Astrocyte (in vitro differentiated cells and primary cell): ENCODE data around the gene ERC1. TPM values are rescaled to one million over a fixed set of nuclear protein-coding genes. Genes with fewer than 3 reads are reported as not detected.

Experiments used
- DNase-seq: peaks from one replicate; pipeline ENCODE4 v3.0.0-alpha.2; 2010; ENCODE audit warnings: low read depth
- FAIRE-seq: peaks from 2 replicates; lab custom pipeline; 2011; peaks lifted over from hg19 to GRCh38; lab: Jason Lieb, UNC
- H2AFZ ChIP-seq: 2 replicates; pipeline ENCODE4 v1.6.0; 2012; ENCODE audit warnings: low read depth, low read length, inconsistent platforms
- H3K27ac ChIP-seq: 2 replicates; pipeline ENCODE4 v1.5.1; 2011; ENCODE audit warnings: low read depth, low read length, inconsistent platforms
- H3K27me3 ChIP-seq: 2 replicates; pipeline ENCODE4 v1.6.0; 2011; ENCODE audit warnings: low read length, inconsistent platforms; ENCODE audit not compliant: insufficient read depth
- H3K36me3 ChIP-seq: 2 replicates; pipeline ENCODE4 v1.5.1; 2011; ENCODE audit warnings: low read length, inconsistent platforms; ENCODE audit not compliant: insufficient read depth
- H3K4me1 ChIP-seq: 2 replicates; pipeline ENCODE4 v1.5.1; 2011; ENCODE audit warnings: low read length, inconsistent platforms; ENCODE audit not compliant: insufficient read depth
- H3K4me2 ChIP-seq: 2 replicates; pipeline ENCODE4 v1.6.0; 2012; ENCODE audit warnings: low read length, inconsistent platforms
- H3K4me3 ChIP-seq: 2 replicates; pipeline ENCODE4 v1.5.1; 2011; ENCODE audit warnings: low read depth, mild to moderate bottlenecking, low read length, inconsistent platforms; ENCODE audit not compliant: insufficient read depth
- H3K79me2 ChIP-seq: 2 replicates; pipeline ENCODE4 v1.6.0; 2012; ENCODE audit warnings: mild to moderate bottlenecking, low read length, inconsistent platforms; ENCODE audit not compliant: insufficient read depth
- H3K9ac ChIP-seq: 2 replicates; pipeline ENCODE4 v1.6.0; 2012; ENCODE audit warnings: mild to moderate bottlenecking, low read length, inconsistent platforms
- H3K9me3 ChIP-seq: 2 replicates; pipeline ENCODE4 v1.5.1; 2012; ENCODE audit warnings: low read depth, mild to moderate bottlenecking, low read length, inconsistent platforms; ENCODE audit not compliant: insufficient read depth
- H4K20me1 ChIP-seq: 2 replicates; pipeline ENCODE4 v1.6.0; 2012; ENCODE audit warnings: low read length, inconsistent platforms; ENCODE audit not compliant: insufficient read depth
- H3K27ac Mint-ChIP-seq: one replicate; pipeline ENCODE4 v1.8.0; 2021; ENCODE audit warnings: mild to moderate bottlenecking, mixed read lengths; ENCODE audit not compliant: unreplicated experiment
- H3K27me3 Mint-ChIP-seq: one replicate; pipeline ENCODE4 v1.8.0; 2021; ENCODE audit warnings: low read depth, mixed read lengths; ENCODE audit not compliant: unreplicated experiment
- H3K36me3 Mint-ChIP-seq: one replicate; pipeline ENCODE4 v1.8.0; 2021; ENCODE audit warnings: low read depth, mixed read lengths; ENCODE audit not compliant: unreplicated experiment
- H3K4me1 Mint-ChIP-seq: one replicate; pipeline ENCODE4 v1.8.0; 2021; ENCODE audit warnings: low read depth, mixed read lengths; ENCODE audit not compliant: unreplicated experiment
- H3K4me3 Mint-ChIP-seq: one replicate; pipeline ENCODE4 v1.8.0; 2021; ENCODE audit warnings: mild to moderate bottlenecking, moderate library complexity, mixed read lengths; ENCODE audit not compliant: unreplicated experiment
- H3K9me3 Mint-ChIP-seq: one replicate; pipeline ENCODE4 v1.8.0; 2021; ENCODE audit warnings: mild to moderate bottlenecking, mixed read lengths; ENCODE audit not compliant: unreplicated experiment
- EZH2 ChIP-seq: IDR thresholded peaks from 2 replicates; pipeline ENCODE4 v1.6.1; 2012; ENCODE audit warnings: mild to moderate bottlenecking, low read length, inconsistent platforms; ENCODE audit not compliant: insufficient read depth
- total RNA-seq: library from RNA; stranded (reverse); gene quantifications from 2 replicates; pipeline ENCODE4 v1.2.1, GENCODE V29; 2021
- TF ChIP-seq, protein P1 (sequence below): IDR thresholded peaks from 2 replicates; pipeline ENCODE4 v1.5.1; 2011; ENCODE audit warnings: low read depth, mild to moderate bottlenecking, inconsistent platforms, low read length, moderate library complexity; ENCODE audit not compliant: insufficient read depth

Gene ERC1
- total RNA-seq, 1 donor from 2014 or later: 67.1 TPM

- Mint-ChIP-seq H3K4me1 (no peaks in the 10 kb centered on the region), H3K36me3 (peaks cover 5% of the 10 kb centered on the region), H3K27ac (no peak overlapping the region), H3K4me3 (peak overlapping the region; percentile 48), H3K27me3 (peaks cover 5% of the 10 kb centered on the region), H3K9me3 (no peaks in the 10 kb centered on the region)
- Histone ChIP-seq H3K4me1 (no peaks in the 10 kb centered on the region), H4K20me1 (no peaks in the 10 kb centered on the region), H3K4me3 (no peak overlapping the region), H3K27ac (no peak overlapping the region), H2AFZ (no peak overlapping the region), H3K36me3 (no peaks in the 10 kb centered on the region), H3K9ac (no peak overlapping the region), H3K79me2 (no peaks in the 10 kb centered on the region), H3K4me2 (no peak overlapping the region), H3K27me3 (no peaks in the 10 kb centered on the region), H3K9me3 (peaks cover 1% of the 10 kb centered on the region)
- DNase-seq (no peak), FAIRE-seq (no peak)
- no peak for TF ChIP-seq EZH2
Measured at GRCh38 chr12:1510056-1510812, 519.2 kb downstream of the ERC1 start.

- peaks cover 3% of the 10 kb centered on the region for H3K27me3 Mint-ChIP-seq
- Histone ChIP-seq H3K27ac (no peak overlapping the region), H3K79me2 (no peaks in the 10 kb centered on the region), H3K4me2 (no peak overlapping the region), H4K20me1 (no peaks in the 10 kb centered on the region), H3K9ac (no peak overlapping the region), H3K36me3 (no peaks in the 10 kb centered on the region), H3K9me3 (peaks cover 3% of the 10 kb centered on the region), H3K27me3 (no peaks in the 10 kb centered on the region), H2AFZ (no peak overlapping the region), H3K4me3 (no peak overlapping the region), H3K4me1 (peaks cover 23% of the 10 kb centered on the region)
- peaks cover 4% of the 10 kb centered on the region for H3K36me3 Mint-ChIP-seq
- peaks cover 21% of the 10 kb centered on the region for H3K4me1 Mint-ChIP-seq
- FAIRE-seq (no peak), DNase-seq (no peak)
- H3K27ac Mint-ChIP-seq: no peak overlapping the region
- H3K9me3 Mint-ChIP-seq: no peaks in the 10 kb centered on the region
- TF ChIP-seq, protein P1, sequence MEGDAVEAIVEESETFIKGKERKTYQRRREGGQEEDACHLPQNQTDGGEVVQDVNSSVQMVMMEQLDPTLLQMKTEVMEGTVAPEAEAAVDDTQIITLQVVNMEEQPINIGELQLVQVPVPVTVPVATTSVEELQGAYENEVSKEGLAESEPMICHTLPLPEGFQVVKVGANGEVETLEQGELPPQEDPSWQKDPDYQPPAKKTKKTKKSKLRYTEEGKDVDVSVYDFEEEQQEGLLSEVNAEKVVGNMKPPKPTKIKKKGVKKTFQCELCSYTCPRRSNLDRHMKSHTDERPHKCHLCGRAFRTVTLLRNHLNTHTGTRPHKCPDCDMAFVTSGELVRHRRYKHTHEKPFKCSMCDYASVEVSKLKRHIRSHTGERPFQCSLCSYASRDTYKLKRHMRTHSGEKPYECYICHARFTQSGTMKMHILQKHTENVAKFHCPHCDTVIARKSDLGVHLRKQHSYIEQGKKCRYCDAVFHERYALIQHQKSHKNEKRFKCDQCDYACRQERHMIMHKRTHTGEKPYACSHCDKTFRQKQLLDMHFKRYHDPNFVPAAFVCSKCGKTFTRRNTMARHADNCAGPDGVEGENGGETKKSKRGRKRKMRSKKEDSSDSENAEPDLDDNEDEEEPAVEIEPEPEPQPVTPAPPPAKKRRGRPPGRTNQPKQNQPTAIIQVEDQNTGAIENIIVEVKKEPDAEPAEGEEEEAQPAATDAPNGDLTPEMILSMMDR: no peak
- no peak for TF ChIP-seq EZH2
- H3K4me3 Mint-ChIP-seq: no peak overlapping the region
Measured at GRCh38 chr12:1515010-1515409, 524.0 kb downstream of the ERC1 start.

DNA sequence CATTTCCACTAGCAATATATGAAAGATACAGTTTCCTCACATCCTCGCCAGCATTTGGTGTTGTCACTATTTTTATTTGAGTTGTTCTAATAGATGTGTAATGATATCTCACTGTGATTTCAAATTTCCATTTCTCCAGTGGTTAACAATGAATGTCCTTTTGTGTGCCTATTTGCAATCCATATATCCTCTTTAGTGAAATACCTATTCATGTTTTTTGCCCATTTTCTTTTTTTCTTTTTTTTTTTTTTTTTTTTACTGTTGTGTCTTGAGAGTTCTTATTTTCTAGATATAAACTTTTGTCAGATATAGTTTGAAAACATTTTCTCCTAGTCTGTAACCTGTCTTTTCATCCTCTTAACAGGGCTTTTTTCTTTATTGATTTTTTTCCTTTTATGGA, 524.4 kb downstream of the ERC1 start:
- Histone ChIP-seq H3K27ac (no peak overlapping the region), H2AFZ (no peak overlapping the region), H3K4me3 (no peak overlapping the region), H3K4me1 (peaks cover 23% of the 10 kb centered on the region), H3K79me2 (no peaks in the 10 kb centered on the region), H4K20me1 (no peaks in the 10 kb centered on the region), H3K27me3 (no peaks in the 10 kb centered on the region), H3K9me3 (peaks cover 3% of the 10 kb centered on the region), H3K4me2 (no peak overlapping the region), H3K9ac (no peak overlapping the region), H3K36me3 (no peaks in the 10 kb centered on the region)
- no peak for DNase-seq
- Mint-ChIP-seq H3K27me3 (no peaks in the 10 kb centered on the region), H3K4me3 (no peak overlapping the region), H3K9me3 (no peaks in the 10 kb centered on the region), H3K4me1 (peaks cover 24% of the 10 kb centered on the region), H3K27ac (no peak overlapping the region), H3K36me3 (no peaks in the 10 kb centered on the region)
- no peak for FAIRE-seq
- TF ChIP-seq EZH2: no peak
- TF ChIP-seq, protein P1: no peak
